Measurements from ENCODE around the gene SLC13A1.

DNA sequence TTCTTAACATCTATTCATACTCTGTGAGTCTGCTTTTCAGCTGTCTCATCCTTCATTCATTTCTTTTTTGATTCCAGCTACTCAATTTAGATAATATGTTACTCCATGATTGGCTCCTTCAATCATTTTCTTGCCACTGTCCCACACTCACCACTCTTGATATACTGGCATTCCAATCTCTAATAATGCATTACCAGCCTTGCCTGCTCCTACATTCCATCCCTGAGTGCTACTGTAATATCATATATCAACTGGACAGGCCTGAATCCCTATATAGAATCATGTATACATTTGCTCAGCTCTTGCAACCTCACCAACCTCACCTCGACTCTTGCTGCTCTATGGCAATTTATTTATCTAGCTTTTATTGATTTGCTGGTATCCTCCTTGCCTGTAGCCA is 45.0 kb upstream of the SLC13A1 start:
- TF ChIP-seq POLR2AphosphoS5 (IDR thresholded peaks at IDR 0.05; ENCODE audit: low read depth, low read length) (no peak), TAF1 (IDR thresholded peaks at IDR 0.05; ENCODE audit: low read depth, low read length) (no peak), POLR2A (IDR thresholded peaks at IDR 0.05; ENCODE audit: low read depth, low read length) (no peak)
